Astrocyte (in vitro differentiated cells and primary cell): ENCODE data around the gene USF3.

Source experiments
- CTCF ChIP-seq: IDR thresholded peaks from 2 replicates; pipeline ENCODE4 v1.5.1; 2011; ENCODE audit warnings: low read depth, mild to moderate bottlenecking, inconsistent platforms, low read length, moderate library complexity; ENCODE audit not compliant: insufficient read depth
- EZH2 ChIP-seq: IDR thresholded peaks from 2 replicates; pipeline ENCODE4 v1.6.1; 2012; ENCODE audit warnings: mild to moderate bottlenecking, low read length, inconsistent platforms; ENCODE audit not compliant: insufficient read depth

DNA sequence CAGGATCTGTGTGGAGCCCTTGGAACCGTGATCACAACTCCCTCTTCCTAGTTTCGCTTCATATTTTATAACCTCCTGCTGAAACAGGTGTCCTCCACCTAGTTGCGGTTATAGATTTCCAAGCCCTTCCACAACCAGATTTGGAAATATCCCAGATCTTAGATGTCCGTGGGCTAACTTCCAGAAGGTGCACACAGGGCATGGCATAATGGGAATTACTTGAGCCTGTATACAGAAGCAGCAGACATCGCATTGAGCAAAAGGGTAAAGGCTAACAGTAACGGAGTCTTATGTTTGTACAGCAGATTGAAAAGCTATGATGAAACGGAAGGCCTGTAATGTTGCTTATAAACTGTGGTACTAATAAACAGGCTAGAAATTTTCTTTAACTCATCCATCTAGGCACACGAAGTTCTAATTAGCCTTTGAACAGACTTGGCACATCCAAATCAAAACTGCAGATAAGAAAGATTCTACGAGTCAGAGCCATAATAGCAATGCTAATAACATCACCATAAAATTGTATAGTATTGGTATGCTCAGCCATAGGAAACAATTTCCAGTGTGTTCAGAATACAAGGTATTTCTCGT, 1.2 kb upstream of the USF3 start:
- TF ChIP-seq CTCF (no peak), EZH2 (no peak)
